Right kidney (tissue), 9 donors: Measurements from ENCODE around the gene KLHL28.

ENCODE experiments used
- DNase-seq: peaks from one replicate; pipeline ENCODE4 v3.0.0-alpha.2; 2016
- long read RNA-seq, 8 donors: transcript quantifications; one replicate each; lab custom pipeline, GENCODE V29; 2026

KLHL28 gene, protein sequence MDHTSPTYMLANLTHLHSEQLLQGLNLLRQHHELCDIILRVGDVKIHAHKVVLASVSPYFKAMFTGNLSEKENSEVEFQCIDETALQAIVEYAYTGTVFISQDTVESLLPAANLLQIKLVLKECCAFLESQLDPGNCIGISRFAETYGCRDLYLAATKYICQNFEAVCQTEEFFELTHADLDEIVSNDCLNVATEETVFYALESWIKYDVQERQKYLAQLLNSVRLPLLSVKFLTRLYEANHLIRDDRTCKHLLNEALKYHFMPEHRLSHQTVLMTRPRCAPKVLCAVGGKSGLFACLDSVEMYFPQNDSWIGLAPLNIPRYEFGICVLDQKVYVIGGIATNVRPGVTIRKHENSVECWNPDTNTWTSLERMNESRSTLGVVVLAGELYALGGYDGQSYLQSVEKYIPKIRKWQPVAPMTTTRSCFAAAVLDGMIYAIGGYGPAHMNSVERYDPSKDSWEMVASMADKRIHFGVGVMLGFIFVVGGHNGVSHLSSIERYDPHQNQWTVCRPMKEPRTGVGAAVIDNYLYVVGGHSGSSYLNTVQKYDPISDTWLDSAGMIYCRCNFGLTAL
- long read RNA-seq, donor 1 = 0 reads
- long read RNA-seq, donor 2, full-length matches to known transcripts = 1 of 1 reads
- long read RNA-seq, donor 2, partial matches to known transcripts = 0 of 1 reads
- long read RNA-seq, donor 2, other reads (novel, unspliced or antisense) = 0 of 1 reads
- long read RNA-seq, donor 3, partial matches to known transcripts = 19 of 19 reads
- long read RNA-seq, donor 3, other reads (novel, unspliced or antisense) = 0 of 19 reads
- long read RNA-seq, donor 4, partial matches to known transcripts = 6 of 11 reads
- long read RNA-seq, donor 4, other reads (novel, unspliced or antisense) = 5 of 11 reads
- long read RNA-seq, donor 5 = 0 reads
- long read RNA-seq, donor 6, full-length matches to known transcripts = 1 of 1 reads
- long read RNA-seq, donor 6, partial matches to known transcripts = 0 of 1 reads
- long read RNA-seq, donor 6, other reads (novel, unspliced or antisense) = 0 of 1 reads
- long read RNA-seq, donor 7 = 0 reads
- long read RNA-seq, donor 8, full-length matches to known transcripts = 1 of 1 reads
- long read RNA-seq, donor 8, partial matches to known transcripts = 0 of 1 reads
- long read RNA-seq, donor 8, other reads (novel, unspliced or antisense) = 0 of 1 reads

DNA sequence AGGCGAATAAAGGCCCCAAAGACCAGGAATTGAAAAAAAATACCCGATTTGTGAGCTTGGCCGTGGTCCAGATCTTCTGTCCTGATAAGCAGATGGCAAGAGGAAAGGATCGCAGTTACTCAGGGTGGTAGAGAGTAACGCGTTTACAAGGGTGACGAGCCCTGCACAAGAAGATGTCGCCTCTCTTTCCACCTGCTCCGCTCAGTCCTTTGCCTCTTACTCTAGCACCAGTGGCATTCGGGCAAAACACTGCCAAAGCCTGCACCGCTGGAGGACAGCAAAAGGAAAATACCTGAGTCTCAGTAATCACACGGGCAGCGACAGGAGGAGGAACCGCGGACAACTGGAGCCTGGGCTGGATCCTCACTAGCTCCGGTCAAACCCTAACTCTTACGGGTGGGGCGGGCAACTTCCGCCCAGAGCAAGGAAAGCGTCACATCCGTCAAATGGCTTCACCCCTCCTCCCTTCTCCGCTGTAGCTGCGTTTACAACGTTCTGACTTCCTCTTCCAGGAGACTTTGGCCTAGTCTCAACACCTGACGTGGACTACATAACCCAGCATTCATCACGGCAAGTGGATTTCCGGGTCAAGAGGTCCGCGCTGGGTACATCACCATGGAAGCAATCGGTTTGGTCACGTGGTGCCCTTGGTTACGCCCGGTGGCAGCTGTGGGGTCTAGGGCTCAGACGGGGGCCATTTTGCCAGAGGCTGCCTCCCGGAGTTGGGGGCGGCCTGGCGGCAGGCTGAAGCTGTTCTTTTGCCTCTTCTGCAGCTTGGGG is at the start of gene KLHL28, which contains the start of gene TOGARAM1:
TSS of gene KLHL28 (minus strand) at position 394 of the 780 bp plus-strand sequence. CDS start 16,019 bp downstream, outside the sequence.
TSS of gene TOGARAM1 (plus strand) at position 637 of the 780 bp plus-strand sequence. CDS start 232 bp downstream, outside the sequence.
- DNase-seq = peak; percentile 90

DNA sequence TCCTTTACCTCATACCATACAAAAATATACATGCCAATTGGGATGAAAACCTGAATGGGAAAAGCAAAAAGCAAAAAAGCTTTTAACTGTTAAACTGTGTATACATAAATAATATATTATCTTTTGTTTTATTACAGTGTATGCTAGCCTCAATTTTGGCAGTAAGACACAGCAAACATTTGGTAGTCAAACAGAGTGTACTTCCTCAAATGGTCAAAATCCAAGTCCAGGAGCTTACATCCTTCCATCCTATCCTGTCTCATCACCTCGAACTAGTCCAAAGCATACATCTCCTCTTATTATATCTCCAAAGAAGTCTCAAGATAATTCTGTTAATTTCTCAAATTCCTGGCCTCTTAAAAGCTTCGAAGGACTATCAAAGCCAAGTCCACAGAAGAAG is 42.2 kb upstream of the KLHL28 start:
- no peak for DNase-seq

DNA sequence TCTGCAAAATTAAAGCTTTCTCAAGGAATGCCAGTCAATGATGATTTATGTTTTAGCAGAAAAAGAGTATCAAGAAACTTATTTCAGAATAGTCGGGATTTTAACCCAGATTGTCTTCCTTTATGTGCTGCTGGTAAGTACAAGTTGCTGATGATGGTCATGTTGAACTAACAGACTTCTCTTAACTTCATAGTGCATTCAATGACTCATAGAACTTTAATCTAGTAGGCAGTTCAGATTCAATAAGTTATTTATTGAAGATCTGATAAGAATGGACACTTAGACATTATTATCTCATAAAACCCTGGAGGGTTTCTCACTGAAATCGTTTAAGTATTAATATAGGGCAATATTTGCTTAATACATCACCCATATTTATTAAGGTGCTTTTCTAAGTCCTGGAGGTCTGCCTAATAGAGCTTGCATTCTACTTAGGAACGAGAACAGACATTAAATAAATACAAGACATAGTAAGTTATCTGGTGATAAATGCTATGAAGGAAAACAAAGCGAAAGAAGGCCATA is 34.1 kb upstream of the KLHL28 start:
- no peak for DNase-seq

DNA sequence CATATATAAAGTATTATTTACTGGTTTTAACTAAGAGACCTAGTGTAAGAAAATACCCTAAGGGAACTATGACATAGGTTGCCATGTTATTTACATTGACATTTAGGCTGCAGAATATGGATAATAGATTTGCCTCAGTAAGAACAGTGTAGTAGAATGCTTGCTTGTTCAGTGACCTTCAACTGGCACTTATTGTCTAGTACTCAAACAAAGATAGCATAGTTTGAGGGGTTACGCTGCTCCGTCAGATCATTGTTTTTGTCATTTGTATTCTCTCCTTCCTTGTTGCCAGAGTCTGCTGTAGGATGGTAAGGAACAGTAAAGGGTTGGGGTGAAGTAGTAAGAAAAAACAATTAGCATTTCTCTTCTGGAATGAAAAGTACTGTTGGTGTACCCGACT is 33.4 kb upstream of the KLHL28 start:
- no peak for DNase-seq

DNA sequence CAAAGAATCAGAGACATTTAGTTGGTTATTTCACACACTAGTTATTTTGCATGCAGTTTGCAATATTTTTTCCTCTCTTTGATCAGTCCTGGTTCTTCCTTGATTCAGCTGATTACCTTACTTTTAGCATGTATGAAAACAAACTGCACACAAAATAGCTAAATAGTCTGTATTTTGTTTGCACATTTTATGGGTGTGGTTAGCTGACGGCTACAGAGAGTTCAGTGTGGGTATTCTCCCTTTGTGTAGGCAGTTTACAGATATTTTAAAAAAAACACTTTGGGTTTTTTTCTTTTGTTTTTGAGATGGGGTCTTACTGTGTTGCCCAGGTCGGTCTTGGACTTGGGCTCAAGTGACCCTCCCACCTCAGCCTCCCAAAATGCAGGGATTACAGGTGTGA is 28.8 kb upstream of the KLHL28 start:
- DNase-seq = no peak

DNA sequence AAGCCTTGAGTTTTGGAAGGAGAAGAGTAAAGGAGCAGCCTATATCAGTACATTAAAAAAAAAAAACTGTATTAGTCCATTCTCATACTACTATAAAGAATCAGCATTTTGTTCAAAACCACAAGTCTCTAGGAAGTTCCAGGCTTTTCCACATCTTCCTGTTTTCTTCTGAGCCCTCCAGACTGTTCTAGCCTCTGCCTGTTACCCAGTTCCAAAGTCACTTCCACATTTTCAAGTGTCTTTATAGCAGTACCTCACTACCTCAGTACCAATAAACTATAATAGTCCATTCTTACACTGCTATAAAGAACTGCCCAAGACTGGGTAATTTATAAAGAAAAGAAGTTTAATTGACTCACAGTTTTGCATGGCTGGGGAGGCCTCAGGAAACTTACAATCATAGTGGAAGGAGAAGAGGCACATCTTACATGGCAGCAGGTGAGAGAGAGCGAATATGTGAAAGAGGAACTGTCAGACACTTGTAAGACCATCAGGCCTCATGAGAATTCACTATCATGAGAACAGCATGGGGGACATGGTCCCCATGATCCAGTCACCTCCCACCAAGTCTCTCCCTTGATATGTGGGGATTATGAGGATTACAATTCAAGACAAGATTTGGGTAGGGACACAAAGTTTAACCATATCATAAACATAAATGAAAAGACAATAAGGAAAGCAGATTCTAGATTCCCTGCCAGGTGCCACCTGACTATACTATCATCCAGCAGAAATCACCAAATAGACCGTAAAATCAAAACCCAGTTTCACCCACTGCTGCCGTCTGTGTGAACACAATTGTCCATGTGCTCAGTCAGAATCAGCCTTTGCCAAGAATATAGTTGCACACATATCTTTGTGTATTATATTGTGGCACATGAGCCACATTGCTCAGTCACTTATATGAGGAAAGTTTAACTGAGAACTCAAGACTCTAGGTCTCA is 28.0 kb upstream of the KLHL28 start:
- no peak for DNase-seq

DNA sequence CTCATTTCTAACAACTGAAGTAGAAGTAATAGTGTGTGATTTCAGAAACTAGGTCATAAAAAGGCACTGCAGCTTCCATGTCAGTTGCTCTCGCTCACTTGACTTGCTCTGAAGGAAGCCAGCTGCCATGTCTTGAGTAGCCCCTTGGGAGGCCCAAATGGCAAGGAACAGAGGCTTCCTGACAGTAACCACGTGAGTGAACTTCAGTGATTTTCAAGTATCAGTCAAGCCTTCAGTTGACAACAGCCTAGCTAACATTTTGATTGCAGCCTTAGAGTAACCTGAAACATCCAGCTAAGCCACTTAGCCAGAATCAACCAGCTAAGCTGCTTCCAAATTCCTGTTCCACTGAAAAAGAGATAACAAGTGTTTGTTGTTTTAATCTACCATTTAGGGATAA is 26.9 kb upstream of the KLHL28 start:
- DNase-seq = no peak

DNA sequence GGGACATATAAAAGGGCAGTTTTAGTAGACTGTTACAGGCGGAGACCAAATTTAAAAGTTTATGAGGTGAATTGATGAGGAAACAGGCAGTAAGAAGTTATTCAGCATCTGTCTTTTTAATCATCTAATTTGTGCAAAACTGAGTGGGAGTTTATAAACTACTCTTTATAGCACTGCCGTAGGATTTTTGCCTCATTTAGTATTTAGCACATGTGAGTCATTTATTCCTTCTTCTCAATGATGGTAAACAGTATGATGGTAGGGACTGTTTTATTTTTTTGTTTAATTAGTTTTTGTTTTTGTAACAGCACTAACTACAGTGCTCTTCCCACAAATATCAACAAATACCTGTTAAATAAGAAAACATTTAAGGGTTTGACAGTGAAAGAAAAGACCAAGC is 20.8 kb upstream of the KLHL28 start:
- DNase-seq = no peak

DNA sequence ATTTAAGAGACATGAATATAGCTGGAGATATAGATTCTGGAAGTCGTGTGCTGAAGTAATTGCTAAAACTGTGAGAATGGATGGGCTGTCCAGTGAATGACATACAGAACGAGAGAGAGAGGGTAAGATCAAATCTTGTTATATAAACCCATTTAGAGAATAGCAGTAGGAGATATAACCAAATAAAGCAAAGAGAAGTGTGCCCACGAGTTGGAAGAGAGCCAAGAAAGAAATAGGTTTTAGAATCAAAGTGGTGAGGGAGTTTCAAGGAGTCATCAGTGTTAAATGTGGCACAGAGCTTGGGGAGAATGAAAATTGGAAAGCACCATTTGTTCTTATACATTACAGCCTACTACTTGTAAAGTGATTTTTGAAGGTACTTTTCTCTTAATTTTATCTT is 19.5 kb upstream of the KLHL28 start:
- DNase-seq = no peak

DNA sequence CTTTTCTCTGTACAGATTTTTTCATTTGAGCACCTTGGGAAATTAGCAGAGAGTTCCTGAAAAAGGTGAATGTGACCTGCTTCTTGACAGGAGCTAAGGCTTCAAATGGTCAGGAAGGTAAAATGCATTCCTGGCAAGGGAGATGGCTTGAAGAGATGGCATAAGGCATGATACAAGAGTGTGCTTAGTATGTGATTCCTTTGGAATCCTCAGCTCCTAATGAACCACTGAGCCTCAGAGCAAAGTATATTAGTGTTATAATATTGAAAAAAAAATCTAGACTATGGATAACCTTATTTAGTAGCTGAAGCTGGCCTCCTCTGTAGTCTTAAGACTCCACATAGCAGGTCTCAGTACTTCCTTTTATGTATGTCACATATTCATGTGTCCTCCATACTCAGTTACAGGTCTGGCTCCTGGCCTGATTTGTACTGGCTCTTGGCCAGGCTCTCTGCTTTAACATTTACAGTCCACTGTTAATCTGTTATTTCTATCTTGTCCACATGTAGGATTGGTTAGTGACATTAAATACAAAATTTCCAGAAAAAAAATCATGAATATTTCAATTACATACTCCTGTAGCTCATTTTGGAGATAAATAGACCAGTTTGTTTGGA is 18.1 kb upstream of the KLHL28 start:
- DNase-seq = no peak

DNA sequence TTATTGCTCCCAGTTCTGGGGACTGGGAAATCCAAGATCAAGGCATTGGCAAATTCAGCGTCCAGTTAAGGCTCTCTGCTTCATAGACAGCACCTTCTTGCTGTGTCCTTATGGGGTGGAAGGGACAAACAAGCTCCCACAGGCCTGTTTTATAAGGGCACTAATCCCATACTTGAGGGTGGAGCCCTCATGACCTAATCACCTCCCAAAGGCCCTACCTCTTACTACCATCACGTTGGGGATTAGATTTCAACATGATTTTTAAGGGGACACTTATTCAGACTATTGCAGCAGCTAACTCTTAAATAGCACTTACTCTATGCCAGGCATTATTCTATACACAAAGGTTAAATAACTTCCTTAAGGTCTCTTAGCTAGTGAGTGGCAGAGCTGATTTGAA is 17.5 kb upstream of the KLHL28 start:
- no peak for DNase-seq

DNA sequence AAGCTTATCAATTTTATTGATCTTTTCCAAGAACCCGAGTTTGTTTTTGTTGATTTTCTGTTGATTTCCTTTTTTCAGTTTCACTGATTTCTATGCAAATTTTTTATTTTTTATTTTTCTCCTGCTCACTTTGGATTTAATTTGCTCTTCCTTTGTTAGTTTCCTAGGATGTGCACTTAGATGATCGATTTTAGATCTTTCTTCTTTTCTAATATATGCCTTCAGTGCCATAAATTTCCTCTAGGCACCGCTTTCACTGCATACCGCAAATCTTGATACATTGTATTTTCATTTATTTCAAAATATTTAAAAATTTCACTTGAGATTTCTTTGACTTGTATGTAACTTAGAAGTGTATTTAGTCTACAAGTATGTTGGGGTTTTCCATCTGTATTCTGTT is 9.7 kb upstream of the KLHL28 start:
- DNase-seq = no peak

DNA sequence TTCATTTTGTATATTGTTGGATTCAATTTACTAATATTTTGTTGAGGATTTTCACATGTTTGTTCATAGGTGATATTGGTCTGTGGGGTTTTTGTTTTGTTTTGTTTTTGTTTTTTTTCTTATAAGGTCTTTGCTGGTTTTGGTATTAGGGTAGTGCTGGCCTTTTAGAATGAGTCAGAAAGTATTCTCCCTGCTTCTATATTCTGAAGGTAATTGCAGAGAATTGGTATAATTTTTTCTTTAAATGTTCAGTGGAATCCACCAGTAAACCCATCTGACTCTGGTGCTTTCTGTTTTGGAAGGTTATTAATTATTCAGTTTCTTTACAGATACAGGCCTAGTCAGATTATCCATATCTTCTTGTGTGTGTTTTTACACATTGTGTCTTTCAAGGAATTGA is 9.2 kb upstream of the KLHL28 start:
- no peak for DNase-seq

DNA sequence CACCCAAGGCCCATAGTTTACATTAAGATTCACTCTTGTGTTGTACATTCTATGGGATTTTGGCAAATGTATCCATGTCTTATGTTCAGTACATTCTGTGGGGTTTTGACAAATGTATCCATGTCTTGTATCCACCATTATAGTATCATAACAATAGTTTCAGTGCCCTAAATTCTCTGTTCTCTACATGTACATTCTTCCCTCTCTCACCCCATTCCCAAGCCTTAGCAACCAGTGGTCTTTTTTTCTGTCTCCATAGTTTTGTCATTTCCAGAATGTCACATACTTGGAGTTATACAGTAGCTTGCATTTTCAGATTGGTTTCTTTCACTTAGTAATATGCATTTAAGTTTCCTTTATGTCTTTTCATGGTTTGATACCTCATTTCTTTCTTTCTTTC is 7.0 kb upstream of the KLHL28 start:
- DNase-seq = no peak

DNA sequence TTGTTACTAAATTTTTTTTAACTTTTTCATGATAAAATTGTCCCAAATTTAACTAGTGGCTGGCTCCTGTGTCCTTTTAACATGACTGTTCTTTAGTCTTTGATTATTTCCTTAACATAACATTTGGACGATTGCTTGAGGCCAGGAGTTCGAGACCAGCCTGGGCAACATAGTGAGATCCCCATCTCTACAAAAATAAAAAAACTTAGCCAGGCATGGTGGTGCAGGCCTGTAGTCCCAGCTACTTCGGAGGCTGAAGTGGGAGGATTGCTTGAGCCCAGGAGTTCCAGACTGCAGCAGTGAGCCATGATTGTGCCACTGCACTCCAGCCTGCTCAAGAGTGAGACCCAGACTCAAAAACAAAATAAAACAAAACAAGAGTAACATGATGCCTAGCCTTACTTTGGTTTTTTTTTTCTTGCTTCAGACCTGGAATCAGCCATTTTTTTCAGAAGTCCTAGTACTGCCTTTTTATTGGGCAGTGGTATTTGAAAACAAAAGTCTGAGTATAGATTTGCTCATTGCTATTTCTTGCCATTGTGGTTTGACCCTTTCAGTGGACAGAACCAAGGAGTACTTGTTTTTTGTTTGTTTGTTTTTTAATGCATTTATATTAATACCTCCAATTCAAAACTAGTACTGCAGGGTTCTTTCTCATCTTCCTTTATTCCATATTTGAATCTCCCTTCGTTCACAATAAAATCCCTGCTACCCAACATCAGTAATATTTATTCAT is 5.0 kb upstream of the KLHL28 start:
- DNase-seq = no peak

DNA sequence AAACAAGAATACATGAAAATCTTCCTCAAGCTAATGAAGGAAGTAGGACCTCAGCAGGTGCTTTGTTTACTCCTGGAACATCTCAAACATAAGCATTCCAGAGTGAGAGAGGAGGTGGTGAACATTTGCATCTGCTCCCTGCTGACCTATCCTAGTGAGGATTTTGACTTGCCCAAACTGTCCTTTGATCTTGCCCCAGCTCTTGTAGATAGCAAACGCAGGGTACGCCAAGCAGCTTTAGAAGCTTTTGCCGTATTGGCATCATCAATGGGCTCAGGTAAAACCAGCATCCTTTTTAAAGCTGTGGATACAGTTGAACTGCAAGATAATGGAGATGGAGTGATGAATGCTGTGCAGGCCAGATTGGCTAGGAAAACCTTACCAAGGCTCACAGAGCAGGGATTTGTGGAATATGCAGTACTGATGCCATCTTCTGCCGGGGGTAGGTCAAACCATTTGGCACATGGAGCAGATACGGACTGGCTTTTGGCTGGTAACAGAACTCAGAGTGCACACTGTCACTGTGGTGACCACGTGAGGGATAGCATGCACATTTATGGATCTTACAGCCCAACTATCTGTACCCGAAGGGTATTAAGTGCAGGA is 2.1 kb upstream of the KLHL28 start:
- no peak for DNase-seq

DNA sequence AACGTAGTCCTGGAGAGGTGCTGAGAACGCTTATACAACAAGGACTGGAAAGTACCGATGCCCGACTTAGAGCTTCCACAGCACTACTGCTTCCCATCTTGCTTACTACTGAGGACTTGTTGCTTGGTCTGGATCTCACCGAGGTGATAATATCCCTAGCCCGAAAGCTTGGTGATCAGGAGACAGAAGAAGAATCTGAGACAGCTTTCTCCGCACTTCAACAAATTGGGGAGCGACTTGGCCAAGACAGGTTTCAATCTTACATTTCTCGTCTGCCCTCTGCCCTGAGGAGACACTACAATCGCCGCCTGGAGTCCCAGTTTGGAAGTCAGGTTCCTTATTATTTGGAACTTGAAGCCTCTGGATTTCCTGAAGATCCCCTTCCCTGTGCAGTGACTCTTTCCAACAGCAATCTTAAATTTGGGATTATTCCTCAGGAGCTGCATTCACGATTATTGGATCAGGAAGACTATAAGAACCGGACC is 1.3 kb upstream of the KLHL28 start:
- DNase-seq = no peak

DNA sequence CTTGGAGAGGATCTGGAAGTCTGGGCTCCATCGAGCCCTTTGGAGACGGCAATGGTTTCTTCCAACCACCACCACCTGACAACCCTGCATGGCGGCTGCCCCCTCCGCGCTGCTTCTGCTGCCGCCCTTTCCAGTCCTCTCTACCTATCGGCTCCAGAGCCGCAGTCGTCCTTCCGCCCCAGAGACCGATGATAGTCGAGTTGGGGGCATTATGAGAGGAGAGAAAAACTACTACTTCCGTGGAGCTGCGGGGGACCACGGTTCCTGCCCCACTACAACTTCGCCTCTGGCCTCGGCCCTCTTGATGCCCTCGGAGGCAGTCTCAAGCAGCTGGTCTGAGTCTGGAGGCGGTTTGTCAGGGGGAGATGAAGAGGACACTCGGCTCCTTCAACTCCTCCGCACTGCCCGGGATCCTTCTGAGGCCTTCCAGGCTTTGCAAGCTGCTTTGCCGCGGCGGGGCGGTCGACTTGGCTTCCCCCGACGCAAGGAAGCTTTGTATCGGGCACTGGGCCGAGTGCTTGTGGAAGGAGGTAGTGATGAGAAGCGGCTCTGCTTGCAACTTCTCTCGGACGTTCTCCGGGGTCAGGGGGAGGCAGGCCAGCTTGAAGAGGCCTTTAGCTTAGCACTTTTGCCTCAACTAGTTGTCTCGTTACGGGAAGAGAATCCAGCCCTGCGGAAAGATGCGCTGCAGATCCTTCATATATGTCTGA is 742 bp upstream of the KLHL28 start:
- DNase-seq = peak; percentile 96
